H1 (cell line): ENCODE results near the gene MAN1A2. TPM values are rescaled to one million over a fixed set of nuclear protein-coding genes. Genes with fewer than 3 reads are reported as not detected.

Experiments used
- CTCF ChIA-PET: fragments of 300-600 bp; sonication (Branson Sonifier 250); formaldehyde crosslinking; loops from one replicate; lab custom pipeline; 2021; ENCODE audit not compliant: partially characterized antibody; lab: Charles Lee
- POLR2A ChIA-PET: fragments of 300-600 bp; sonication (Branson Sonifier 250); formaldehyde crosslinking; loops from one replicate; lab custom pipeline; 2021; ENCODE audit warnings: inconsistent platforms; ENCODE audit not compliant: partially characterized antibody; lab: Charles Lee
- DNase-seq, 2 experiments: peaks; one replicate each; pipeline versions ENCODE4 v3.0.0 to v3.0.0-alpha.2; 2010 to 2022; ENCODE audit warnings: low spot score in 2 of 2, low read depth in 1 of 2, mixed read lengths in 1 of 2
- FAIRE-seq: peaks from 2 replicates; lab custom pipeline; 2011; peaks lifted over from hg19 to GRCh38; lab: Jason Lieb, UNC
- H2AFZ ChIP-seq: 2 replicates; pipeline ENCODE4 v1.8.1; 2012; ENCODE audit warnings: low read length, inconsistent platforms
- H2AK5ac ChIP-seq: 2 replicates; pipeline ENCODE4 v1.6.1; 2013; ENCODE audit warnings: low read depth, low read length
- H2BK120ac ChIP-seq: replicated peaks from 2 replicates; pipeline ENCODE3; 2013; ENCODE audit warnings: low read depth, low read length, inconsistent platforms
- H2BK12ac ChIP-seq: 2 replicates; pipeline ENCODE4 v1.6.1; 2013; ENCODE audit warnings: low read depth, low read length
- H2BK15ac ChIP-seq: 2 replicates; pipeline ENCODE4 v1.6.1; 2013; ENCODE audit warnings: low read length
- H2BK20ac ChIP-seq: 2 replicates; pipeline ENCODE4 v1.6.1; 2013; ENCODE audit warnings: low read length
- H2BK5ac ChIP-seq: 2 replicates; pipeline ENCODE4 v1.6.1; 2013; ENCODE audit warnings: low read depth, low read length
- H3K14ac ChIP-seq: 2 replicates; pipeline ENCODE4 v1.6.1; 2013; ENCODE audit warnings: inconsistent platforms; ENCODE audit not compliant: insufficient read length
- H3K18ac ChIP-seq: 2 replicates; pipeline ENCODE4 v1.6.1; 2013; ENCODE audit warnings: low read length; ENCODE audit errors: extremely low read depth
- H3K23ac ChIP-seq: 2 replicates; pipeline ENCODE4 v1.6.1; 2013; ENCODE audit warnings: inconsistent platforms; ENCODE audit not compliant: insufficient read length
- H3K23me2 ChIP-seq: 2 replicates; pipeline ENCODE4 v1.6.1; 2013; ENCODE audit warnings: low read depth, low read length
- H3K27ac ChIP-seq: 2 replicates; pipeline ENCODE4 v1.6.1; 2011; ENCODE audit warnings: low read depth, low read length, inconsistent platforms
- H3K27me3 ChIP-seq, 4 experiments: replicated peaks in 1 of 4; 1 replicate in 1 of 4; 2 replicates in 3 of 4; pipeline versions ENCODE4 v1.6.1 to v1.8.1; 2011 to 2013; ENCODE audit warnings: low read length in 3 of 4, mild to moderate bottlenecking in 3 of 4, inconsistent platforms in 2 of 4, mixed read lengths in 2 of 4, moderate library complexity in 1 of 4; ENCODE audit not compliant: control insufficient read depth in 3 of 4, insufficient read depth in 3 of 4; ENCODE audit errors: extremely low read depth in 1 of 4
- H3K36me3 ChIP-seq, 4 experiments: 2 replicates each; pipeline versions ENCODE4 v1.6.1 to v1.8.1; 2011 to 2013; ENCODE audit warnings: mild to moderate bottlenecking in 4 of 4, low read length in 3 of 4, moderate library complexity in 2 of 4, control low read depth in 1 of 4, inconsistent platforms in 1 of 4; ENCODE audit not compliant: insufficient read depth in 4 of 4, control insufficient read depth in 2 of 4
- H3K4ac ChIP-seq: replicated peaks from 2 replicates; pipeline ENCODE3; 2013; ENCODE audit warnings: low read length, low read depth, mixed read lengths, inconsistent platforms; ENCODE audit not compliant: insufficient read length
- H3K4me1 ChIP-seq, 4 experiments: replicated peaks in 1 of 4; 1 replicate in 1 of 4; 2 replicates in 3 of 4; pipeline versions ENCODE4 v1.6.1 to v1.8.1; 2011 to 2013; ENCODE audit warnings: low read length in 3 of 4, inconsistent platforms in 2 of 4, mixed read lengths in 1 of 4; ENCODE audit not compliant: insufficient read depth in 4 of 4, control insufficient read depth in 3 of 4
- H3K4me2 ChIP-seq, 2 experiments: 2 replicates each; pipeline versions ENCODE4 v1.6.1 to v1.8.1; 2011 to 2013; ENCODE audit warnings: low read depth in 2 of 2, low read length in 2 of 2, control low read depth in 1 of 2, inconsistent platforms in 1 of 2, mild to moderate bottlenecking in 1 of 2; ENCODE audit not compliant: insufficient read depth in 1 of 2
- H3K4me3 ChIP-seq, 4 experiments: fragments of 200-600, 300-600 bp in 1 of 4; sonication (generic), shearing (Covaris generic), sonication (Bioruptor Twin) in 1 of 4; 2 replicates each; pipeline versions ENCODE4 v1.5.1 to v1.8.1; 2011 to 2016; ENCODE audit warnings: low read length in 4 of 4, low read depth in 3 of 4, control low read depth in 2 of 4, inconsistent platforms in 2 of 4, mild to moderate bottlenecking in 2 of 4, mixed read lengths in 1 of 4, moderate library complexity in 1 of 4; ENCODE audit not compliant: insufficient read depth in 2 of 4; ENCODE audit errors: extremely low read depth in 1 of 4
- H3K56ac ChIP-seq: replicated peaks from 2 replicates; pipeline ENCODE3; 2013; ENCODE audit warnings: low read depth, mild to moderate bottlenecking, mixed read lengths, low read length, inconsistent platforms; ENCODE audit not compliant: insufficient read length
- H3K79me1 ChIP-seq: 2 replicates; pipeline ENCODE4 v1.6.1; 2013; ENCODE audit warnings: low read depth, low read length, control low read depth
- H3K79me2 ChIP-seq, 2 experiments: 2 replicates each; pipeline versions ENCODE4 v1.6.1 to v1.8.1; 2012 to 2013; ENCODE audit warnings: low read length in 2 of 2, mild to moderate bottlenecking in 2 of 2, inconsistent platforms in 1 of 2; ENCODE audit not compliant: insufficient read depth in 2 of 2, control insufficient read depth in 1 of 2
- H3K9ac ChIP-seq, 4 experiments: replicated peaks in 1 of 4; 1 replicate in 1 of 4; 2 replicates in 3 of 4; pipeline versions ENCODE4 v1.6.1 to v1.8.1; 2011 to 2013; ENCODE audit warnings: low read depth in 3 of 4, low read length in 3 of 4, control low read depth in 2 of 4, mild to moderate bottlenecking in 2 of 4, moderate library complexity in 2 of 4, inconsistent platforms in 1 of 4; ENCODE audit errors: extremely low read depth in 1 of 4
- H3K9me3 ChIP-seq, 2 experiments: 2 replicates each; pipeline versions ENCODE4 v1.6.1 to v1.8.1; 2012 to 2013; ENCODE audit warnings: mild to moderate bottlenecking in 2 of 2, moderate library complexity in 2 of 2, control low read depth in 1 of 2, inconsistent platforms in 1 of 2, low read depth in 1 of 2, low read length in 1 of 2, mixed read lengths in 1 of 2; ENCODE audit not compliant: insufficient read depth in 2 of 2
- H4K20me1 ChIP-seq, 2 experiments: replicated peaks in 1 of 2; 2 replicates each; pipeline versions ENCODE3 to v1.8.1; 2011 to 2013; ENCODE audit warnings: inconsistent platforms in 2 of 2, low read length in 2 of 2, mild to moderate bottlenecking in 1 of 2; ENCODE audit not compliant: insufficient read depth in 2 of 2, control insufficient read depth in 1 of 2
- H4K5ac ChIP-seq: 2 replicates; pipeline ENCODE4 v1.6.1; 2013; ENCODE audit warnings: low read length, low read depth, mixed read lengths, inconsistent platforms; ENCODE audit not compliant: insufficient read length
- H4K8ac ChIP-seq: 2 replicates; pipeline ENCODE4 v1.8.0; 2013; ENCODE audit warnings: mild to moderate bottlenecking, moderate library complexity, low read length, inconsistent platforms; ENCODE audit not compliant: insufficient read depth; ENCODE audit errors: extremely low read depth
- H4K91ac ChIP-seq: replicated peaks from 2 replicates; pipeline ENCODE3; 2013; ENCODE audit warnings: low read length, mixed read lengths, inconsistent platforms; ENCODE audit not compliant: insufficient read length
- BCL11A ChIP-seq, 2 experiments: IDR thresholded peaks; one replicate each; pipeline ENCODE4 v1.6.1; 2011; ENCODE audit warnings: low read depth in 2 of 2, low read length in 2 of 2, mild to moderate bottlenecking in 2 of 2
- CBX8 ChIP-seq: fragments of 300-800, 300-1000 bp; sonication (generic); IDR thresholded peaks from 2 replicates; pipeline ENCODE4 v1.7.1; 2016; ENCODE audit warnings: low read depth, low read length, borderline replicate concordance
- CTBP2 ChIP-seq: IDR thresholded peaks from 2 replicates; pipeline ENCODE4 v1.7.0; 2011; ENCODE audit warnings: borderline replicate concordance, mild to moderate bottlenecking, moderate library complexity, mixed read lengths, low read length; ENCODE audit not compliant: insufficient read depth, insufficient read length
- HDAC2 ChIP-seq, 2 experiments: fragments of 300-600 bp in 1 of 2; sonication (generic) in 1 of 2; IDR thresholded peaks; 2 replicates each; pipeline ENCODE4 v1.6.1; 2011 to 2012; ENCODE audit warnings: low read depth in 2 of 2, low read length in 2 of 2, mild to moderate bottlenecking in 2 of 2, moderate library complexity in 2 of 2, borderline replicate concordance in 1 of 2, inconsistent platforms in 1 of 2
- JUN ChIP-seq: IDR thresholded peaks from 2 replicates; pipeline ENCODE4 v1.6.1; 2011; ENCODE audit warnings: low read depth, mild to moderate bottlenecking, improper control_type of control experiment, low read length
- KDM1A ChIP-seq: fragments of 200-600, 300-600 bp; sonication (generic); IDR thresholded peaks from 2 replicates; pipeline ENCODE4 v1.7.1; 2016; ENCODE audit warnings: mild to moderate bottlenecking, low read length, borderline replicate concordance
- NANOG ChIP-seq: IDR thresholded peaks from 2 replicates; pipeline ENCODE4 v1.6.1; 2011; ENCODE audit warnings: low read length, low read depth, mild to moderate bottlenecking, inconsistent platforms; ENCODE audit not compliant: insufficient read depth, poor library complexity, severe bottlenecking
- RNF2 ChIP-seq: fragments of 200-900, 300-1000 bp; sonication (generic); IDR thresholded peaks from 2 replicates; pipeline ENCODE4 v1.7.1; 2016; ENCODE audit warnings: borderline replicate concordance, low read depth, mild to moderate bottlenecking, antibody characterized with exemption, low read length; ENCODE audit not compliant: poor library complexity, severe bottlenecking; ENCODE audit errors: missing control alignments
- RXRA ChIP-seq: IDR thresholded peaks from 2 replicates; pipeline ENCODE4 v1.6.1; 2011; ENCODE audit warnings: low read depth, mild to moderate bottlenecking, low read length, moderate library complexity; ENCODE audit not compliant: insufficient read depth
- SP4 ChIP-seq: IDR thresholded peaks from 2 replicates; pipeline ENCODE4 v1.6.1; 2012; ENCODE audit warnings: low read length, inconsistent platforms
- TAF1 ChIP-seq: IDR thresholded peaks from 2 replicates; pipeline ENCODE4 v1.6.1; 2011; ENCODE audit warnings: mild to moderate bottlenecking, low read depth, low read length
- WGBS, 2 experiments: shearing (Covaris generic) in 1 of 2; methylation state at CpG; one replicate each; pipeline versions ENCODE4 v1.1.6 to v1.1.7; 2013 to 2015; ENCODE audit warnings: low lambda C conversion rate in 2 of 2, mixed read lengths in 2 of 2, inconsistent platforms in 1 of 2, low coverage in 1 of 2, missing lambda C conversion rate in 1 of 2; ENCODE audit not compliant: insufficient replicate concordance in 2 of 2, insufficient coverage in 1 of 2, insufficient read length in 1 of 2; ENCODE audit errors: extremely low coverage in 1 of 2, missing lambda C conversion rate in 1 of 2; 5-methylcytosine and 5-hydroxymethylcytosine counted together
- polyA plus RNA-seq, 7 experiments: library from polyadenylated mRNA; depleted of rRNA in 3 of 7; stranded (reverse) in 5 of 7; unstranded in 2 of 7; fragments of >200 nt in 5 of 7; fragments of 200-250 nt in 2 of 7; gene quantifications; 1 replicate in 5 of 7; 2 replicates in 1 of 7; 4 replicates in 1 of 7; pipeline versions ENCODE4 v1.2.1 to v1.2.3, GENCODE V29; 2011 to 2013; ENCODE audit warnings: missing spikeins in 2 of 7, mixed read lengths in 2 of 7
- total RNA-seq: library from RNA; stranded (reverse); fragmentation: NEBNext Ultra II Directional; extraction: Animal tissue kit (Norgen Biotek cat#: 25700); gene quantifications from 2 replicates; pipeline ENCODE4 v1.2.1, GENCODE V29; 2021

MAN1A2 gene
- total and polyA plus RNA-seq, 2 of the 8 experiments (the other 6 are each of a cell fraction or from before 2014, with no cell fraction given), result 5.5 to 18.8 TPM

DNA sequence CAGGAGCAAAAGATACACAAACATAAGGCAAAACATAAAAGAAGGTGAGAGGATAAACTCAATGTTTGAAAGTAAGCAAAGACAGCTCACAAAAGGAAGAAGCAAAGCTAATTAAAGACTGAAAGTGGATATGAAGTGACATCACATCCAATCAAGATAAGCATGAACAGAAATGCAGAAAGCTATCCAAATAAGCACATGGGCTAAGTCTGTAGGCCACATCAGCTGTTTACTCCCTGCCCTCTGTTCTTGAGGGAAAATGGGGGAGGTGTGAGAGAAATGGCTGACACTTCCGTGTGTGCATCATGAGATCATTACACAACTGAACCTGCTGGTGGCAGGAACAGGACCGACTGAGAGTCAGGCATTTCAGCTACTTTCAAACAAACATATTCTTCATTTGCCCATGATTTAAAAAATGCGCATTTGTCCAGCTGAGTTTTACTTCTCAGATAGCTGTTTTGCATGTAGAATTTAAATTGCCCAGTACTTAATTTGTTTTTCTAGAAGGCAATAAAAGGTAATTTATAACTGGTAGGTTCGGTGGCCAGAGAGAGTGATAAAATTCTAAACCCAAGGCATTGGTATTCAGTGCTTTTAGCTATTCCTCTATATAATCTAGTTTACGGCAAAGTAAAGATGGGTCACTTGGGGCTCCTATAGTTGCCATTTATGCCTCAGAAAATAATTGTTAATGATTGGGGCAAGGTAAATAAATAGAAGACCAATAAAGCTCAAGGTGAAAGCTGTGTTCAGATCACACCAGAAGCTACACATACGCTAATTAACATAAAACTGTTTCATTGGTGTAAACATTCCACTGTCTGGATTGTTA is 27.2 kb upstream of the MAN1A2 start:
- Histone ChIP-seq H3K27me3 (peaks cover 0 to under 1% (median 0%) of the 10 kb centered on the region in 4 experiments; a peak in 3 of 7 replicates), H3K9me3 (no peaks in the 10 kb centered on the region), H3K79me2 (no peaks in the 10 kb centered on the region), H3K4me3 (no peak overlapping the region), H2BK20ac (no peak overlapping the region), H4K20me1 (no peaks in the 10 kb centered on the region), H3K56ac (no peak overlapping the region), H3K14ac (no peak overlapping the region), H3K9ac (no peak overlapping the region), H2BK15ac (no peak overlapping the region), H3K4ac (no peak overlapping the region), H4K5ac (no peak overlapping the region), H2BK12ac (no peak overlapping the region), H3K79me1 (no peaks in the 10 kb centered on the region), H2AFZ (no peak overlapping the region), H4K91ac (no peak overlapping the region), H4K8ac (no peak overlapping the region), H2BK5ac (no peak overlapping the region), H3K23me2 (no peaks in the 10 kb centered on the region), H3K4me2 (no peak overlapping the region), H3K23ac (no peak overlapping the region), H2AK5ac (no peak overlapping the region), H3K36me3 (no peaks in the 10 kb centered on the region), H3K4me1 (peaks cover 0 to 2% (median 0%) of the 10 kb centered on the region in 4 experiments; a peak in 1 of 7 replicates), H3K18ac (no peak overlapping the region), H2BK120ac (no peak overlapping the region), H3K27ac (no peak overlapping the region)
- CTCF ChIA-PET, result interaction anchor here (0.6 to 1.4 kb wide), 8 partner anchors 9 to 60 kb away, joined by 3 to 6 read pairs (median 4); no protein-coding TSS in a partner anchor
- no peak for FAIRE-seq
- DNase-seq, result no peak
- POLR2A ChIA-PET, result no interaction called here
- WGBS, 2 experiments, result 87% methylated on average over 6 of the region's 6 CpGs; no CpG with 5 or more reads in 1 of the 2 experiments
- TF ChIP-seq NANOG (no peak), CTBP2 (no peak), SP4 (no peak), JUN (no peak), KDM1A (no peak), RXRA (no peak), CBX8 (no peak), TAF1 (no peak), HDAC2 (IDR thresholded peaks at IDR 0.05; ENCODE audit: borderline replicate concordance in 1 of 2, low read depth in 2 of 2, low read length in 2 of 2) (no peak), BCL11A (IDR thresholded peaks at IDR 0.05; ENCODE audit: low read depth in 2 of 2, low read length in 2 of 2) (no peak), RNF2 (no peak)
